GM23338 (cell line): Measurements from ENCODE around the gene CLASP2. TPM values are rescaled to one million over a fixed set of nuclear protein-coding genes. Genes with fewer than 3 reads are reported as not detected.

Source experiments
- ATAC-seq: fragments of 200-7000 bp; cut with Tn5 transposase; 3 replicates; pipeline ENCODE4 v1.9.1; 2020
- DNase-seq: peaks from one replicate; pipeline ENCODE4 v3.0.0-alpha.2; 2015; ENCODE audit warnings: low spot score
- H2AFZ ChIP-seq: fragments of 200-600 bp; sonication (generic); 2 replicates; pipeline ENCODE4 v1.8.0; 2016; ENCODE audit warnings: antibody characterized with exemption, mild to moderate bottlenecking, moderate library complexity
- H3F3A ChIP-seq: fragments of 200-600 bp; sonication (generic); replicated peaks from 2 replicates; pipeline ENCODE4 v1.8.0; 2017; ENCODE audit warnings: antibody characterized with exemption, mixed run types, low read depth
- H3K27ac ChIP-seq: fragments of 200-600 bp; sonication (generic); 2 replicates; pipeline ENCODE4 v1.6.1; 2016; ENCODE audit warnings: low read depth
- H3K27me3 ChIP-seq: fragments of 200-600 bp; sonication (generic); 2 replicates; pipeline ENCODE4 v1.8.0; 2016; ENCODE audit warnings: mild to moderate bottlenecking, mixed run types, moderate library complexity; ENCODE audit not compliant: insufficient read depth
- H3K36me3 ChIP-seq: fragments of 200-600 bp; sonication (generic); 2 replicates; pipeline ENCODE4 v1.8.0; 2016; ENCODE audit warnings: mild to moderate bottlenecking; ENCODE audit not compliant: insufficient read depth
- H3K4me1 ChIP-seq: fragments of 200-600 bp; sonication (generic); 2 replicates; pipeline ENCODE4 v1.8.0; 2016; ENCODE audit warnings: mild to moderate bottlenecking, moderate library complexity; ENCODE audit not compliant: insufficient read depth
- H3K4me2 ChIP-seq: fragments of 200-600 bp; sonication (generic); 2 replicates; pipeline ENCODE4 v1.7.1; 2017; ENCODE audit warnings: mixed run types
- H3K4me3 ChIP-seq: fragments of 200-600 bp; sonication (generic); 2 replicates; pipeline ENCODE4 v1.6.1; 2016; ENCODE audit warnings: mixed run types
- H3K79me2 ChIP-seq: fragments of 200-600 bp; sonication (generic); replicated peaks from 2 replicates; pipeline ENCODE4 v1.8.0; 2017; ENCODE audit warnings: mild to moderate bottlenecking; ENCODE audit not compliant: insufficient read depth
- H3K9me2 ChIP-seq: fragments of 200-600 bp; sonication (generic); 2 replicates; pipeline ENCODE4 v1.8.0; 2017; ENCODE audit not compliant: insufficient read depth
- H4K20me1 ChIP-seq: fragments of 200-600 bp; sonication (generic); replicated peaks from 2 replicates; pipeline ENCODE4 v1.8.0; 2017; ENCODE audit warnings: mild to moderate bottlenecking; ENCODE audit not compliant: insufficient read depth
- H3K27ac Mint-ChIP-seq: 2 replicates; pipeline ENCODE4 v1.8.0; 2020; ENCODE audit warnings: inconsistent platforms, mild to moderate bottlenecking, moderate library complexity, mixed read lengths
- H3K27me3 Mint-ChIP-seq: 3 replicates; pipeline ENCODE4 v1.8.0; 2022; ENCODE audit warnings: low read depth, mild to moderate bottlenecking, moderate library complexity, mixed read lengths, inconsistent platforms; ENCODE audit not compliant: insufficient read depth, poor library complexity
- H3K36me3 Mint-ChIP-seq: 3 replicates; pipeline ENCODE4 v1.8.0; 2021; ENCODE audit warnings: low read depth, mild to moderate bottlenecking, inconsistent platforms, moderate library complexity, mixed read lengths
- H3K4me1 Mint-ChIP-seq: 3 replicates; pipeline ENCODE4 v1.8.0; 2020; ENCODE audit warnings: mild to moderate bottlenecking, inconsistent platforms, mixed read lengths
- H3K4me3 Mint-ChIP-seq: 3 replicates; pipeline ENCODE4 v1.8.0; 2021; ENCODE audit warnings: moderate library complexity, mild to moderate bottlenecking, inconsistent platforms, mixed read lengths
- H3K9me3 Mint-ChIP-seq: 3 replicates; pipeline ENCODE4 v1.8.0; 2020; ENCODE audit warnings: moderate library complexity, mild to moderate bottlenecking, inconsistent platforms, mixed read lengths
- CREB1 ChIP-seq: fragments of 250-450 bp; sonication (Bioruptor Pico); IDR thresholded peaks from 2 replicates; pipeline ENCODE4 v1.5.0; 2020; ENCODE audit warnings: low read depth, mild to moderate bottlenecking, moderate library complexity
- CTCF ChIP-seq, 2 experiments: fragments of 200-600 bp in 1 of 2; sonication (generic) in 1 of 2; conservative IDR thresholded peaks; 2 replicates each; pipeline versions ENCODE4 v1.5.1 to v1.6.1; 2016 to 2017; ENCODE audit warnings: antibody characterized with exemption in 2 of 2, low read depth in 2 of 2, mild to moderate bottlenecking in 2 of 2, moderate library complexity in 1 of 2
- ETS1 ChIP-seq: IDR thresholded peaks from 2 replicates; pipeline ENCODE4 v1.6.1; 2016; ENCODE audit warnings: antibody characterized with exemption
- EZH2 ChIP-seq: fragments of 200-600 bp; sonication (generic); IDR thresholded peaks from one replicate; pipeline ENCODE4 v1.8.0; 2017; ENCODE audit warnings: antibody characterized with exemption, mild to moderate bottlenecking, low read depth; ENCODE audit not compliant: unreplicated experiment
- EZH2phosphoT487 ChIP-seq: fragments of 200-600 bp; sonication (generic); IDR thresholded peaks from one replicate; pipeline ENCODE4 v1.8.1; 2018; ENCODE audit warnings: antibody characterized with exemption; ENCODE audit not compliant: unreplicated experiment
- JUNB ChIP-seq: IDR thresholded peaks from one replicate; pipeline ENCODE4 v1.6.1; 2016; ENCODE audit warnings: antibody characterized with exemption; ENCODE audit not compliant: unreplicated experiment
- NANOG ChIP-seq: IDR thresholded peaks from 2 replicates; pipeline ENCODE4 v1.6.1; 2016; ENCODE audit warnings: antibody characterized with exemption, borderline replicate concordance
- POLR2AphosphoS5 ChIP-seq: IDR thresholded peaks from 2 replicates; pipeline ENCODE4 v1.6.1; 2016; ENCODE audit warnings: antibody characterized with exemption, low read depth
- STAT1 ChIP-seq: IDR thresholded peaks from one replicate; pipeline ENCODE4 v1.6.1; 2016; ENCODE audit warnings: antibody characterized with exemption; ENCODE audit not compliant: unreplicated experiment
- ZNF331 ChIP-seq: fragments of 250-450 bp; sonication (Bioruptor Pico); IDR thresholded peaks from 2 replicates; pipeline ENCODE4 v1.5.0; 2020; ENCODE audit warnings: low read depth, mild to moderate bottlenecking, moderate library complexity
- ZNF462 ChIP-seq: fragments of 250-450 bp; sonication (Bioruptor Pico); IDR thresholded peaks from 2 replicates; pipeline ENCODE4 v1.5.0; 2020; ENCODE audit warnings: mild to moderate bottlenecking, moderate library complexity
- polyA plus RNA-seq: library from polyadenylated mRNA; unstranded; fragments of >200 nt; fragmentation: Nextera tagmentation; extraction: Ambion mirVana; gene quantifications from 2 replicates; pipeline ENCODE4 v1.2.1, GENCODE V29; 2016
- total RNA-seq: library from RNA; depleted of rRNA; stranded (reverse); fragments of >200 nt; shearing (Covaris generic); gene quantifications from 2 replicates; pipeline ENCODE4 v1.2.3, GENCODE V29; 2014

Gene CLASP2
- total and polyA plus RNA-seq, 2 experiments from 2014 or later, result 12.8 to 74.6 TPM

- no peaks in the 10 kb centered on the region for H3K79me2 ChIP-seq
- no peaks in the 10 kb centered on the region for H4K20me1 ChIP-seq
- peak; percentile 91 for ATAC-seq
- H3K27ac ChIP-seq, result peak overlapping the region; percentile 95
- no peaks in the 10 kb centered on the region for H3K9me2 ChIP-seq
- TF ChIP-seq EZH2 (no peak), ZNF331 (CRISPR knock-in tag) (no peak), ZNF462 (peak; percentile 64; the same call in 1 of the 2 replicates), ETS1 (no peak), EZH2phosphoT487 (no peak), STAT1 (no peak), JUNB (no peak), POLR2AphosphoS5 (no peak), CTCF (conservative IDR thresholded peaks at IDR 0.05; ENCODE audit: low read depth in 2 of 2) (no peak), NANOG (peak; percentile 16), CREB1 (CRISPR knock-in tag) (no peak)
- H3K27me3 Mint-ChIP-seq, result peaks cover 2% of the 10 kb centered on the region
- H3K27ac Mint-ChIP-seq, result peak overlapping the region; percentile 94
- no peaks in the 10 kb centered on the region for H3K27me3 ChIP-seq
- no peaks in the 10 kb centered on the region for H3K36me3 ChIP-seq
- peak overlapping the region; percentile 44 for H3K4me3 Mint-ChIP-seq
- H3K4me1 Mint-ChIP-seq, result peaks cover 33% of the 10 kb centered on the region
- peak; percentile 52 for DNase-seq
- no peak overlapping the region for H2AFZ ChIP-seq
- H3K4me3 ChIP-seq, result peak overlapping the region; percentile 22
- H3K4me1 ChIP-seq, result peaks cover 24% of the 10 kb centered on the region
- H3K9me3 Mint-ChIP-seq, result no peaks in the 10 kb centered on the region
- H3K4me2 ChIP-seq, result peak overlapping the region; percentile 65
- peaks cover 31% of the 10 kb centered on the region for H3K36me3 Mint-ChIP-seq
- H3F3A ChIP-seq, result no peaks in the 10 kb centered on the region
Observed at GRCh38 chr3:33557829-33558228, 160.2 kb downstream of the CLASP2 start.
